DMS114 treated with DMSO at 0.1 percent for 48 hours (cell line): ENCODE results near the gene FNDC3B.
"Not testable (repeated sequence)": the region's sequence is repeated elsewhere in the genome, so short reads cannot be mapped to it uniquely, and the experiment has no call there.

Experiments
- DNase-seq: peaks from one replicate; lab custom pipeline; 2025; ENCODE audit not compliant: unreplicated experiment; lab: John Stamatoyannopoulos, UW

Gene FNDC3B

GRCh38 chr3:172229462-172229861, 190.1 kb downstream of the FNDC3B start:
- no peak for DNase-seq

GRCh38 chr3:172231318-172231901, 192.0 kb downstream of the FNDC3B start:
- DNase-seq = no peak

GRCh38 chr3:172232579-172233212, 193.3 kb downstream of the FNDC3B start:
- DNase-seq = no peak

- DNase-seq = no peak
These were observed 194.3 kb downstream of the FNDC3B start for GRCh38 chr3:172233474-172234277.

GRCh38 chr3:172235698-172236097, 196.3 kb downstream of the FNDC3B start:
- no peak for DNase-seq

GRCh38 chr3:172236771-172237742, 197.7 kb downstream of the FNDC3B start:
- no peak for DNase-seq

- no peak for DNase-seq
These were observed 198.8 kb downstream of the FNDC3B start for GRCh38 chr3:172238188-172238587.

GRCh38 chr3:172239218-172239790, 199.9 kb downstream of the FNDC3B start:
- DNase-seq = no peak

GRCh38 chr3:172241405-172241804, 202.0 kb downstream of the FNDC3B start:
- no peak for DNase-seq

- not testable (repeated sequence) for DNase-seq
These were observed 203.1 kb downstream of the FNDC3B start for GRCh38 chr3:172242471-172242870.

GRCh38 chr3:172243376-172243775, 204.0 kb downstream of the FNDC3B start:
- not testable (repeated sequence) for DNase-seq

GRCh38 chr3:172244011-172244410, 204.6 kb downstream of the FNDC3B start:
- DNase-seq = no peak

- DNase-seq = no peak
These were observed 205.9 kb downstream of the FNDC3B start for GRCh38 chr3:172245241-172245640.

GRCh38 chr3:172246107-172246844, 206.9 kb downstream of the FNDC3B start:
- no peak for DNase-seq

- no peak for DNase-seq
These were observed 208.3 kb downstream of the FNDC3B start for GRCh38 chr3:172247525-172248274.

GRCh38 chr3:172249039-172249438, 209.7 kb downstream of the FNDC3B start:
- DNase-seq = no peak

- no peak for DNase-seq
These were observed 211.8 kb downstream of the FNDC3B start for GRCh38 chr3:172251211-172251610.

- DNase-seq = no peak
These were observed 213.8 kb downstream of the FNDC3B start for GRCh38 chr3:172253200-172253599.

GRCh38 chr3:172254542-172254941, 215.2 kb downstream of the FNDC3B start:
- DNase-seq = no peak
